Lower lobe of right lung (tissue), 2 donors: ENCODE results near the gene ZNF280C. TPM values are rescaled to one million over a fixed set of nuclear protein-coding genes. Genes with fewer than 3 reads are reported as not detected.
"Not testable (repeated sequence)": the region's sequence is repeated elsewhere in the genome, so short reads cannot be mapped to it uniquely, and the experiment has no call there.

ENCODE experiments used
- ATAC-seq, 2 donors: fragments of 200-7000 bp; cut with Tn5 transposase; one replicate each; pipeline ENCODE4 v1.9.1; 2020 to 2022; ENCODE audit warnings: mild to moderate bottlenecking in 2 of 2, moderate library complexity in 2 of 2
- DNase-seq: peaks from one replicate; pipeline ENCODE4 v3.0.0-alpha.2; 2020
- H3K27ac ChIP-seq: fragments of 200-600 bp; one replicate; pipeline ENCODE4 v1.8.0; 2022
- H3K27me3 ChIP-seq: fragments of 200-600 bp; one replicate; pipeline ENCODE4 v1.8.0; 2022; ENCODE audit warnings: low read depth
- H3K36me3 ChIP-seq: fragments of 200-600 bp; one replicate; pipeline ENCODE4 v1.8.0; 2022; ENCODE audit warnings: mild to moderate bottlenecking
- H3K4me1 ChIP-seq: fragments of 200-600 bp; one replicate; pipeline ENCODE4 v1.8.0; 2022
- H3K4me3 ChIP-seq: fragments of 200-600 bp; one replicate; pipeline ENCODE4 v1.8.0; 2022; ENCODE audit warnings: mild to moderate bottlenecking
- H3K9me3 ChIP-seq: fragments of 200-600 bp; one replicate; pipeline ENCODE4 v1.8.0; 2022
- intact Hi-C: fragments of 100-400 bp; cut with DNase I; formaldehyde crosslinking; loops from one replicate; pipeline ENCODE4 v1.11.0; 2022
- total RNA-seq: library from RNA; stranded (reverse); fragmentation: NEBNext Ultra II Directional; extraction: Animal tissue kit (Norgen Biotek cat#: 25700); gene quantifications from one replicate; pipeline ENCODE4 v1.2.1, GENCODE V29; 2021
- TF ChIP-seq, protein P1 (sequence below): fragments of 200-600 bp; IDR thresholded peaks from one replicate; pipeline ENCODE4 v1.8.0; 2022; ENCODE audit warnings: antibody characterized with exemption, mild to moderate bottlenecking
- donor health status: DM: no; HTN: yes; CAD: no; lungs with severe emphysema.

Gene ZNF280C
- total RNA-seq, 1 donor from 2014 or later = 5.6 TPM

GRCh38 chrX:130260316-130260715 is 8.4 kb downstream of the ZNF280C start:
- H3K9me3 ChIP-seq = no peaks in the 10 kb centered on the region
- no peaks in the 10 kb centered on the region for H3K36me3 ChIP-seq
- DNase-seq (no peak), ATAC-seq (no peak)
- H3K4me1 ChIP-seq = no peaks in the 10 kb centered on the region
- TF ChIP-seq, protein P1, sequence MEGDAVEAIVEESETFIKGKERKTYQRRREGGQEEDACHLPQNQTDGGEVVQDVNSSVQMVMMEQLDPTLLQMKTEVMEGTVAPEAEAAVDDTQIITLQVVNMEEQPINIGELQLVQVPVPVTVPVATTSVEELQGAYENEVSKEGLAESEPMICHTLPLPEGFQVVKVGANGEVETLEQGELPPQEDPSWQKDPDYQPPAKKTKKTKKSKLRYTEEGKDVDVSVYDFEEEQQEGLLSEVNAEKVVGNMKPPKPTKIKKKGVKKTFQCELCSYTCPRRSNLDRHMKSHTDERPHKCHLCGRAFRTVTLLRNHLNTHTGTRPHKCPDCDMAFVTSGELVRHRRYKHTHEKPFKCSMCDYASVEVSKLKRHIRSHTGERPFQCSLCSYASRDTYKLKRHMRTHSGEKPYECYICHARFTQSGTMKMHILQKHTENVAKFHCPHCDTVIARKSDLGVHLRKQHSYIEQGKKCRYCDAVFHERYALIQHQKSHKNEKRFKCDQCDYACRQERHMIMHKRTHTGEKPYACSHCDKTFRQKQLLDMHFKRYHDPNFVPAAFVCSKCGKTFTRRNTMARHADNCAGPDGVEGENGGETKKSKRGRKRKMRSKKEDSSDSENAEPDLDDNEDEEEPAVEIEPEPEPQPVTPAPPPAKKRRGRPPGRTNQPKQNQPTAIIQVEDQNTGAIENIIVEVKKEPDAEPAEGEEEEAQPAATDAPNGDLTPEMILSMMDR = no peak
- no peak overlapping the region for H3K27ac ChIP-seq
- H3K27me3 ChIP-seq = no peaks in the 10 kb centered on the region
- intact Hi-C loops = no loop called here
- H3K4me3 ChIP-seq = no peak overlapping the region

- DNase-seq (no peak), ATAC-seq (no peak)
- no peak overlapping the region for H3K4me3 ChIP-seq
- no peaks in the 10 kb centered on the region for H3K9me3 ChIP-seq
- H3K36me3 ChIP-seq = no peaks in the 10 kb centered on the region
- intact Hi-C loops = no loop called here
- TF ChIP-seq, protein P1 = no peak
- no peaks in the 10 kb centered on the region for H3K4me1 ChIP-seq
- no peaks in the 10 kb centered on the region for H3K27me3 ChIP-seq
- no peak overlapping the region for H3K27ac ChIP-seq
Measured at GRCh38 chrX:130253916-130254315, 14.8 kb downstream of the ZNF280C start.

DNA sequence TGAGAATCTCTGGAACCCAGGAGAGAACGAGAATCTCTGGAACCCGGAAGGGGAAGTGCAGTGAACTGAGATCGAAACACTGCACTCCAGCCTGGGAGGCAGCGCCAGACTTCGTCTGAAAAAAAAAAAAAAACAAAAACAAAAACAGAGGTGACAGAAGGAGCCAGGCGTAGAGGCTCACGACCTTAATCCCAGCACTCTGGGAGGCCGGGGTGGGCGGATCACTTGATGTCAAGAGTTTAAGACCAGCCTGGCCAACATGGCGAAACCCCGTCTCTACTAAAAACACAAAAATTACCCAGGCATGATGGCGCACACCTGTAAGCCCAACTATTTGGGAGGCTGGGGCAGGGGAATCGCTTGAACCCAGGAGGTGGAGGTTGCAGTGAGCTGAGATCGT is 17.0 kb downstream of the ZNF280C start:
- H3K4me1 ChIP-seq = no peaks in the 10 kb centered on the region
- intact Hi-C loops = no loop called here
- DNase-seq = no peak
- no peaks in the 10 kb centered on the region for H3K9me3 ChIP-seq
- TF ChIP-seq, protein P1 = no peak
- H3K27ac ChIP-seq = no peak overlapping the region
- ATAC-seq = no peak
- no peaks in the 10 kb centered on the region for H3K27me3 ChIP-seq
- no peak overlapping the region for H3K4me3 ChIP-seq
- no peaks in the 10 kb centered on the region for H3K36me3 ChIP-seq

DNA sequence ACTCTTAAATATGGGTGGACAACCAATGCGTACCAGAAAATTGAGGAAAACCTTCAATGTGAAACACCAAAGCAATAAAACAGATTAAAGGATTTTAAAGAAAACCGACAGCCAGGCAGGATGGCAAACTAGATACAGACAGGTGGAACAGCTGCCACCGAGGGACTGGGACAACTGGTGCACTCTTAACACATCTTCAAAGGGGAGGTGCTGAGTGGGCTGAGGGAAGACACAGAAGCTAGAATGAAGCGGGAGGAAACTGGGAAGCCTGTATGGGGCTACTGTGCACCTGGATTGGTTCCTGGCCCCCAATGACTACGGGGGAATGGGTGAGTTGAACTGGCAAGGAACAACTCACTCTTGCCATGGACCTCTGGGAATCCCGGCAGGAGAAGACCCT is 20.7 kb downstream of the ZNF280C start:
- H3K4me1 ChIP-seq = no peaks in the 10 kb centered on the region
- ATAC-seq (no peak), DNase-seq (no peak)
- peaks cover 6% of the 10 kb centered on the region for H3K36me3 ChIP-seq
- H3K27ac ChIP-seq = no peak overlapping the region
- TF ChIP-seq, protein P1 = no peak
- H3K9me3 ChIP-seq = no peaks in the 10 kb centered on the region
- intact Hi-C loops = no loop called here
- H3K4me3 ChIP-seq = no peak overlapping the region
- no peaks in the 10 kb centered on the region for H3K27me3 ChIP-seq

DNA sequence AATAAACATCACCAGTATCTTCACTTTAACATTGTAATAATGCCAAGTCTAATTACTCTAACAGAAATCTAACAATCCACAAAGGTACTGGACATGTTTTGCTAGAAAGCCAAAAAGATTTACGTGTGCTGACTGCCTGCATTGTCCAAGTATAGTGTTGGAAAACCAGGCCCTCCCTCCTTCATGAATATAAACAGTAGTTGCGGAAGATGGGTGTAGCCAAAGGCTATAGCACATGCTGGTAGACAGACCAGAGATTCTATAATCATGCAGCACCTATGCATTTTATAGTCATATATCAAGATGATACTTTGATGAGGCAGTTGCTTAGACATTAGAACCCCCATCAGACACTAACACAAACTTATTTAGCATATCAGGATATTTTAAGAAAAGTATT is 22.6 kb downstream of the ZNF280C start:
- no peak for ATAC-seq
- H3K9me3 ChIP-seq = no peaks in the 10 kb centered on the region
- H3K27me3 ChIP-seq = no peaks in the 10 kb centered on the region
- TF ChIP-seq, protein P1 = no peak
- no peaks in the 10 kb centered on the region for H3K4me1 ChIP-seq
- peaks cover 20% of the 10 kb centered on the region for H3K36me3 ChIP-seq
- H3K4me3 ChIP-seq = no peak overlapping the region
- H3K27ac ChIP-seq = no peak overlapping the region
- DNase-seq = no peak
- intact Hi-C loops = no loop called here

DNA sequence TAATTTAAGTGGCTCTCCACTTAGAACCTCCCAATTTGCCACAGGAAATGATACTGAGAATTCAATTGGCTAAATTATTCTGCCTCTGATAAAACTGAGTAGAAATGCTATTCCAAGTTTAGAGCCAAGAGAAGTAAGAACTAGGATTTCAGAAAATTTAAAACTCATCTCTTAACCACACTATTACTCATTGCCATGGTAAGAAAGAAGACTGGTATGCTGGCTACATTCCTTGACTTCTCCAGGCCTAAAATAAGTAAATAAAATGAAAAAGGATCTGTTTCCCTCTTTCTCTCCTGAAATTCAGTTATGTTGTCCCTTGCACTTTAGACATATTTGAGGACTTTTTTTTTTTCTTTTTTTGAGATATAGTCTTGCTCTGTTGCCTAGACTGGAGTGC is 23.3 kb downstream of the ZNF280C start:
- TF ChIP-seq, protein P1 = no peak
- intact Hi-C loops = no loop called here
- ATAC-seq = no peak
- peaks cover 23% of the 10 kb centered on the region for H3K36me3 ChIP-seq
- no peaks in the 10 kb centered on the region for H3K4me1 ChIP-seq
- no peak for DNase-seq
- H3K9me3 ChIP-seq = no peaks in the 10 kb centered on the region
- no peak overlapping the region for H3K27ac ChIP-seq
- no peak overlapping the region for H3K4me3 ChIP-seq
- H3K27me3 ChIP-seq = no peaks in the 10 kb centered on the region

DNA sequence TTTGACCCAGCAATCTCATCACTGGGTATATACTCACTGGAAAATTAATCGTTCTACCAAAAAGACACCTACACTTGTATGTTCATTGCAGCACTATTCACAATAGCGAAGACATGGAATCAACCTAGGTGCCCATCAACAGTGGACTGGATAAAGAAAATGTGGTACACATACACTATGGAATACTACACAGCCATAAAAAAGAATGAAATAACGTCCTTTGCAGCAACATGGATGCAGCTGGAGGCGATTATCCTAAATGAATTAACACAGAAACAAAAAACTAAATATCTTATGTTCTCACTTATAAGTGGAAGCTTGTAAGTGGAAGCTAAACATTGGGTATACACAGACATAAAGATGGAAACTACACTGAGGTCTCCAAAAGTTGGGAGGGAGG is 37.5 kb downstream of the ZNF280C start:
- H3K4me3 ChIP-seq, H3K27me3 ChIP-seq, H3K27ac ChIP-seq, H3K4me1 ChIP-seq, ATAC-seq, DNase-seq, intact Hi-C loops, H3K9me3 ChIP-seq: not testable (repeated sequence)
- peaks cover 19% of the 10 kb centered on the region for H3K36me3 ChIP-seq
